8988T (cell line): ENCODE measurements around the gene EXD3.
"Not testable (repeated sequence)": the region's sequence is repeated elsewhere in the genome, so short reads cannot be mapped to it uniquely, and the experiment has no call there.

ENCODE experiments used
- DNase-seq: peaks from one replicate; pipeline ENCODE4 v3.0.0; 2011

The EXD3 gene

DNA sequence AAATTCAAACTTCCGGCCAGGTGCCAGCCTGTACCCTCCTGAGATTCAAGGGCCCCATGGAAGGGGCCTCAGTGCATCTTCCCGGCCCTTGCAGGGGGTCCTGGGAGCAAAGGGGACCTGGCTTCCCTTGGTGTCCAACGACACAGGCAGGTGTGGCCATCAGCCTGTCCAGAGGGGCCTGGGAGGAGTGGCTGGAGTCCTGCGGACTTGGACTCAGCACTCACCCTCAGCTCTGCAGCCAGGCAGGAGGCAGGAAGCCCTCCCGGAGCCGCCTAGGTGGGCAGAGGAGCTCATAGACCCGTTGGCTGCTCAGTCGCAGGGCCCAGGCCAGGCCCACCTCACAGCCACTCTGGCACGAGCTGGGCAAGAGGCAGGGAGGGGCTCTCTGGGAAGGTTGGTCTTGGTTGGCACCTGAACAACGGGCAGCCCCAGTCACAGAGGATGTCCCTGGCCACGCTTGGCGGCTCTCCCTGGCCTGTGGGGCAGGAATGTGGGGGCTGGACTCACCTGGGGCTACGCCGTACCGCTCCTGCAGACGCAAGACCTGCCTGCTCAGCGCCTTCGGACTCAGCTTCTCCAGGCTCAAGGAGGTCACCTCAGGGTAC lies 67.1 kb downstream of the EXD3 start:
- DNase-seq = no peak

DNA sequence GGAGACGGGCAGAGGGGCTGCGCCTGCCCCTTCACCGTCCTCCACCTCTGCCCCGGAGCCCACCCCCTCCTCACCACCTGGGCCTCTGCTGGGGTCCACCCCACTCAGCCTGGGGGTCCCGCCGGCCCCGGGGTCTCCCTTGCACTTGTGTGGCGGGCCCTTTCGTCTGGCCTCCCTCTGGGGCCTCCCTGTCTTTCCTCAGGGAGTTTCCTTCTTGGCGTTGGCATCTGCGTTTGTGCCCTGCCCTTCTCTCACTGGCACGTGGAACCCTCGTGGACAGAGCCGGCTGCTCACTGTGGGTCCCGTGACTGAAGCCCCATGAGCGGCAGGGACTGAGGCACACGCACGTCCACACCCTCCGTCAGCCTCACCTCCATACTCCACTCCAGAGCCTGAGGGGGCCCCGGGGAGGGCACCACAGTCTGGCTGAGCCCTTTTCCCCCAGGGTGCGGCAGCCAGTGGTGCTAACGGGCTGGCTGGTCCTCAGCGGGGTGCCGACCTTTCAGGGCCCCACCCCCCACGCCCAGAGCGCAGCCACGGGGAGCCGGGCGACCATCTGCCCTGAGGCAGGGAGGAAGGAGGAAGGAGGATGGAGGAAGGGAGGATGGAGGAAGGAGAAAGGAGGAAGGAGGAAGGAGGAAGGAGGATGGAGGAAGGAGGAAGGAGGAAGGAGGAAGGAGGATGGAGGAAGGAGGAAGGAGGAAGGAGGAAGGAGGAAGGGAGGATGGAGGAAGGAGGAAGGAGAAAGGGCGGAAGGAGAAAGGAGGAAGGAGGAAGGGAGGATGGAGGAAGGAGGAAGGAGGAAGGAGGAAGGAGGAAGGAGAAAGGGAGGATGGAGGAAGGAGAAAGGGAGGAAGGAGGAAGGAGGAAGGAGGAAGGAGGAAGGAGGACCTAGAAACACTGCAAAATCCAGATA lies 67.9 kb downstream of the EXD3 start:
- DNase-seq = no peak

GRCh38 chr9:137354153-137354844 lies 68.7 kb downstream of the EXD3 start:
- DNase-seq = no peak

DNA sequence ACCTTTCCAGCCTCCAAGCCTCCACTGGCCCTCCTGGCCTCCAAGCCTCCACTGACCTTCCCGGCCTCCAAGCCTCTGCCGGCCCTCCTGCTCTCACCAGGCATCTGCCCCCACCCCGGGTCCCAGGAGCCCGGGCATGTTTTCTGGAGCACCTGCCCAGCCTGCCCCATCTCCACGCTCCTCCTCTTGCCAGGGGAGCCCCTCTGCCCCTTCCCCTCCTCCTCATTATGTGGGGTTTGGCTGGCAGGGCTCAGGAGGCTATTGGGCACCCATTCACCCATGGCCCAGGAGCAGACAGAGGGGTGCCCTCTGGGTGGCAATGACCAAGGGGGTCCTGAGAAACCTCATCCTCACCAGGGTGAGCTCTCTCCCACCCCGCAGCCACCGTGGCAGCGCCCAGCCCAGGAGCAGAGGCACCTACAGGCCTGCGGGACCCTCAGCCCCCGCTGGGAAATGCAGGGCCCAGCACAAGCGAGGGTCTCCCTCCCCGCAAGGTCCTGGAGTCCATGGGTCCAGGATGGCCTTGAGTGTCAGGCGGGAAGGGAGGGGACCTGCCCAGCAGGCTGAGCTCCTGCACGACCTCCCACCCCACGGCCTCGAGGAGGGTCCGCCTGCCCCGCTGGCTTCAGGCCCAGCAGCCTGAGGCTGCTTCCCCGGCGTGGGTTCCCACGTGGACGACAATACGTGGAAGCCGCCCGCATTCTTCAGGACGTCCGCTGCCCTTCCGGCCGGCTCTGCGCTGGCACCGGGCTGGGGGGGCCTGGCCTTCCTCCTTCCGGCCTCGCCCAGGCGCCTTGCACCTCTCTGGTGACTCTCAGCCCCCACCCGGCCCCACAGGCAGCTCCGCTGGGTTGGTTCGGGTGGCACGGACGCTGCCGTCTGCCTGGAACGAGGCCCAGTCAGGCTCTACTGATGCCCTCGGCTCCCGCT lies 69.5 kb downstream of the EXD3 start:
- DNase-seq = no peak

GRCh38 chr9:137352511-137353222 lies 70.3 kb downstream of the EXD3 start:
- DNase-seq = no peak

DNA sequence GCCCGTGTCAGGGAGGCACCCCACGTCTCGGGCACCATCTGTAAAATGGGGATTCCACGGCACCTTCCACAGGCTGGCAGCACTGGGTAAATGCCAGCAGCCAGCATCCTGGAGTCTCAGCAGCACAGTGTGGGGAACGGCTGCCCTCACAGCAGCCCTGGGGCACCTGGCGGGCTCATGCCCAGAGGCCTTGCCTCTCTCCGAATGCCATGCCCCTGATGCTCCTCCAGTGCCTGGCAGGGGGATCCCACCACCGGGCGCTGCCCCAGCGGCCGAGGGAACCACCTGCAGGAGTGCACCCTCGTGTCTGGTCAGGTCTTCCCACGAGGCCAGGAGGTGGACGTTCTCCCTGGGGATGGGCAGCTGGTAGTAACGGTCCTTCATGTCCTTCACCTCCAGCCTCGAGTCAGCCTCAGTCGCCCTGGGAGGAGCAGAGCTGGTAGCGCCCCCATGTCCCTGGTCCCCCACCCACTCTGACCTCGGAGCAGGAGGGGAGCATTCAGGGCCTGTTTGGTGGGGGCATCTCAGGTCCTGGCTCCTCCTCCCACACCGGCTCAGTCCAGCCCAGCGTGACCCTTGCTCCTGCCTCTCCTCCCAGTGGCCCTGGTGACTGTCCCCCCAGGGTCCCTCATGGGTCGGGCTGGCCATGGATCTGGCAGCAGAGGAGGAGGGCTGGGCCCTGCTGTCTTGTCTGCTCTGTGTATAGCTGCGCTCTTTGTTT lies 71.0 kb downstream of the EXD3 start:
- DNase-seq = no peak

- no peak for DNase-seq
Measured at GRCh38 chr9:137350696-137351584, 72.0 kb downstream of the EXD3 start.

DNA sequence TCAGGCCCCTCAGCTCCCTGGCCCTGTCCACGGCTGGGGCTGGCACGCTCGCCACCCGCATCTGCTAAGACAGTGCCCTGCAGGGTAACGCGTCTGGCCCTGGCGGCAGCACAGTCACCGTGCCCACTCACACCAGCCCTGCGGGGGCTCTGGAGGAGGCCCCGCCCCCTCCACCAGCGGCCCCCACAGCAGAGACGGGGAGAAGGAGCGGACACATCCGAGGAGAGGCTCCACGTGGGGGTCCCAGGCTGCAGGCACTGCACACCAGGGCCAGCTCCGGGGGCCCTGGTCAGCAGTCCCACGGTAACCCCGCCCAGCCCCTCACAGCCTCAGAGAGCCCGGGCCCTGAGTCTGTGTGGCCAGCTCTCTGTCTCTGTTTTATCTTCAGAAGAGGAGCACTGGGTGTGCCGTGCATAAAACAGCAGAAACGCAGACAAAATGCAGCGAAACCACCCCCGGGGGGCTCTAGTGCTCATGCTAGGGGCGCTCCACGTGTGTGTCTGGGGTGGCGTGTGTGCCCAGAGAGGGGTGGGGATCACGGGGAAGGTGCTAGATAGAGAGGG lies 73.4 kb downstream of the EXD3 start:
- no peak for DNase-seq

- DNase-seq = no peak
Measured at GRCh38 chr9:137348769-137349470, 74.0 kb downstream of the EXD3 start.

DNA sequence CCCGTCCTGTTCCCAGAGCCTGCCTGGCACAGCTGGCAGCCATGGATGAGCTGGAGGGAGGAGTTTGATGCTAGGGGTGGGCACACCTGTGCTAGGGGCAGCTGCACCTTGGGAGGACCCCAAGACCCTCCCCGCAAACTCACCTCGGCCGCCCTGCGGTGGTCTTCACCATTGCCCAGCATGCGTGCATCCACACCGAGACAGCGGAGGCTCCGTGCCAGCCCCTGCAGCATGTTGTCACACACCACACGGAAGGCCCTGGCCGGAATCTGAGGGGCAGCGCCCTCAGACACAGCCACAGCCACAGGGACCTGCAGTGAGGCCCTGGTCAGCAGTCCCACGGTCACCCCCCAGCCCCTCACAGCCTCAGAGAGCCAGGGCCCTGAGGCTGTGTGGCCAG lies 75.0 kb downstream of the EXD3 start:
- DNase-seq = no peak

GRCh38 chr9:137342482-137342881 lies 80.5 kb downstream of the EXD3 start:
- DNase-seq = no peak

- DNase-seq = no peak
Measured at GRCh38 chr9:137341227-137341626, 81.7 kb downstream of the EXD3 start.

DNA sequence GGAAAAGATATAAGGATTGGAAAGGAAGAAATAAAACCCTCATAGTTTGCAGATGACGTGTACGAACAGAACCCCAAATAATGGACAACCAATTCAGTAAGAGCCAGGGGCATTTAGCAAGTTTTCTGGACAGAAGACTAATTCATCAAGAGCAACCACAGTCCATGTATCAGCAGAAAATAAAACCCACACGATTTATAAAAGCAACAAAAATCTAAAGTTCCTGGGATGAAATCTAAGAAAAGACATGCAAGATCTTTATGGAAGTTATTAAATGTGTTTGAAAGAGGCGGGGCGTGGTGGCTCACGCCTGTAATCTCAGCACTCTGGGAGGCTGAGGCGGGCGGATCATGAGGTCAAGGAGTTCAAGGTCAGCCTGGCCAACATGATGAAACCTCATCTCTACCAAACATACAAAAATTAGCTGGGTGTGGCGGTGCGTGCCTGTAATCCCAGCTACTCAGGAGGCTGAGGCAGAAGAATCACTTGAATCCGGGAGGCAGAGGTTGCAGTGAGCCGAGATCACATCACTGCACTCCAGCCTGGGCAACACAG lies 83.0 kb downstream of the EXD3 start:
- DNase-seq = not testable (repeated sequence)

- no peak for DNase-seq
Measured at GRCh38 chr9:137339045-137339907, 83.7 kb downstream of the EXD3 start.

GRCh38 chr9:137336735-137337134 lies 86.2 kb downstream of the EXD3 start:
- DNase-seq = no peak

GRCh38 chr9:137333016-137333671 lies 89.8 kb downstream of the EXD3 start:
- no peak for DNase-seq

GRCh38 chr9:137331929-137332328 lies 91.0 kb downstream of the EXD3 start:
- no peak for DNase-seq
